HEK293T (cell line): ENCODE data around the gene THSD4.

Experiments used
- HDGF ChIP-seq: fragments of 450-650 bp; IDR thresholded peaks from 2 replicates; pipeline ENCODE4 v1.6.1; 2017; ENCODE audit warnings: antibody characterized with exemption, borderline replicate concordance
- ZNF384 ChIP-seq: fragments of 450-650 bp; IDR thresholded peaks from 2 replicates; pipeline ENCODE4 v1.6.1; 2016

- TF ChIP-seq HDGF (no peak), ZNF384 (no peak)
Measured at GRCh38 chr15:71683411-71684274, 568.4 kb downstream of the THSD4 start.
